Mesendoderm (in vitro differentiated cells): ENCODE results near the gene SIRT6.
"Not testable (repeated sequence)": the region's sequence is repeated elsewhere in the genome, so short reads cannot be mapped to it uniquely, and the experiment has no call there.

Source experiments
- DNase-seq: peaks from one replicate; pipeline ENCODE4 v3.0.0; 2013
- H2AK5ac ChIP-seq: 2 replicates; pipeline ENCODE4 v1.6.1; 2013; ENCODE audit warnings: low read length, inconsistent platforms
- H2BK120ac ChIP-seq: 2 replicates; pipeline ENCODE4 v1.6.1; 2013; ENCODE audit warnings: low read depth, mild to moderate bottlenecking, low read length, moderate library complexity, mixed read lengths
- H2BK15ac ChIP-seq: replicated peaks from 2 replicates; pipeline ENCODE4 v1.6.1; 2013; ENCODE audit warnings: low read depth, mild to moderate bottlenecking, moderate library complexity
- H2BK5ac ChIP-seq: 2 replicates; pipeline ENCODE4 v1.6.1; 2013; ENCODE audit warnings: low read length, inconsistent platforms
- H3K18ac ChIP-seq: 2 replicates; pipeline ENCODE4 v1.6.1; 2013; ENCODE audit warnings: mild to moderate bottlenecking, low read length, mixed read lengths
- H3K23ac ChIP-seq: one replicate; pipeline ENCODE4 v1.6.1; 2013; ENCODE audit warnings: low read length
- H3K27ac ChIP-seq: 2 replicates; pipeline ENCODE4 v1.5.1; 2013; ENCODE audit warnings: low read depth, mild to moderate bottlenecking, inconsistent platforms, low read length, moderate library complexity
- H3K27me3 ChIP-seq: 2 replicates; pipeline ENCODE4 v1.6.1; 2013; ENCODE audit warnings: low read length, control low read depth, mild to moderate bottlenecking, inconsistent platforms; ENCODE audit not compliant: insufficient read depth, poor library complexity
- H3K36me3 ChIP-seq: 2 replicates; pipeline ENCODE4 v1.6.1; 2013; ENCODE audit warnings: low read length, inconsistent platforms; ENCODE audit not compliant: control insufficient read depth, insufficient read depth
- H3K4ac ChIP-seq: one replicate; pipeline ENCODE4 v1.6.1; 2013; ENCODE audit warnings: low read depth, mild to moderate bottlenecking, low read length, moderate library complexity
- H3K4me1 ChIP-seq: 2 replicates; pipeline ENCODE4 v1.6.1; 2013; ENCODE audit warnings: low read depth, low read length, inconsistent platforms; ENCODE audit not compliant: control insufficient read depth
- H3K4me2 ChIP-seq: 2 replicates; pipeline ENCODE4 v1.6.1; 2013; ENCODE audit warnings: low read length
- H3K4me3 ChIP-seq: 2 replicates; pipeline ENCODE4 v1.5.1; 2013; ENCODE audit warnings: mild to moderate bottlenecking, low read length
- H3K56ac ChIP-seq: one replicate; pipeline ENCODE4 v1.6.1; 2013; ENCODE audit warnings: low read length
- H3K79me1 ChIP-seq: 2 replicates; pipeline ENCODE4 v1.6.1; 2013; ENCODE audit warnings: low read length, inconsistent platforms
- H3K79me2 ChIP-seq: 2 replicates; pipeline ENCODE4 v1.6.1; 2013; ENCODE audit warnings: mild to moderate bottlenecking, low read length; ENCODE audit not compliant: control insufficient read depth, insufficient read depth
- H3K9ac ChIP-seq: 2 replicates; pipeline ENCODE4 v1.6.1; 2013; ENCODE audit warnings: low read length, inconsistent platforms
- H4K5ac ChIP-seq: one replicate; pipeline ENCODE4 v1.6.1; 2013; ENCODE audit warnings: low read length
- H4K8ac ChIP-seq: one replicate; pipeline ENCODE4 v1.6.1; 2013; ENCODE audit warnings: low read depth, mild to moderate bottlenecking, control low read depth, low read length, moderate library complexity
- WGBS: extraction: QIAGEN DNeasy Blood & Tissue Kit; methylation state at CpG from one replicate; pipeline ENCODE4 v1.1.7; 2013; ENCODE audit warnings: low lambda C conversion rate, missing lambda C conversion rate; ENCODE audit not compliant: insufficient coverage; ENCODE audit errors: extremely low coverage; 5-methylcytosine and 5-hydroxymethylcytosine counted together

Gene SIRT6

GRCh38 chr19:4142916-4143315, 39.4 kb downstream of the SIRT6 start:
- not testable (repeated sequence) for H3K27me3 ChIP-seq, H3K27ac ChIP-seq, H4K5ac ChIP-seq, H3K4ac ChIP-seq, H3K23ac ChIP-seq, H3K79me2 ChIP-seq, H3K56ac ChIP-seq, H3K4me2 ChIP-seq, H2BK120ac ChIP-seq, H3K4me3 ChIP-seq, H3K18ac ChIP-seq, H3K4me1 ChIP-seq, DNase-seq, H2BK5ac ChIP-seq, H3K79me1 ChIP-seq, H3K36me3 ChIP-seq, H2AK5ac ChIP-seq, H4K8ac ChIP-seq, H2BK15ac ChIP-seq, H3K9ac ChIP-seq
- no CpG with 5 or more reads among the region's 1 CpG for WGBS

GRCh38 chr19:4140237-4140711, 42.1 kb downstream of the SIRT6 start:
- Histone ChIP-seq H3K79me1 (no peaks in the 10 kb centered on the region), H3K4me3 (no peak overlapping the region), H3K9ac (no peak overlapping the region), H2BK120ac (no peak overlapping the region), H3K36me3 (no peaks in the 10 kb centered on the region), H3K27me3 (no peaks in the 10 kb centered on the region), H3K23ac (no peak overlapping the region), H3K79me2 (no peaks in the 10 kb centered on the region), H3K18ac (no peak overlapping the region), H3K56ac (no peak overlapping the region), H3K4me1 (no peaks in the 10 kb centered on the region), H2BK5ac (no peak overlapping the region), H3K4ac (no peak overlapping the region), H4K5ac (no peak overlapping the region), H2BK15ac (no peak overlapping the region), H4K8ac (no peak overlapping the region), H3K4me2 (no peak overlapping the region), H2AK5ac (no peak overlapping the region), H3K27ac (no peak overlapping the region)
- DNase-seq, result peak; percentile 84
- no CpG with 5 or more reads among the region's 12 CpGs for WGBS

- no CpG with 5 or more reads among the region's 14 CpGs for WGBS
- no peak overlapping the region for H3K4me3 ChIP-seq
- H3K4me2 ChIP-seq, result no peak overlapping the region
- no peak overlapping the region for H3K56ac ChIP-seq
- H3K4me1 ChIP-seq, result no peaks in the 10 kb centered on the region
- no peak overlapping the region for H3K23ac ChIP-seq
- H4K5ac ChIP-seq, result no peak overlapping the region
- H3K18ac ChIP-seq, result no peak overlapping the region
- H2BK5ac ChIP-seq, result no peak overlapping the region
- no peaks in the 10 kb centered on the region for H3K36me3 ChIP-seq
- no peaks in the 10 kb centered on the region for H3K27me3 ChIP-seq
- H3K79me1 ChIP-seq, result no peaks in the 10 kb centered on the region
- H3K9ac ChIP-seq, result no peak overlapping the region
- H2BK120ac ChIP-seq, result no peak overlapping the region
- no peak overlapping the region for H2AK5ac ChIP-seq
- no peak overlapping the region for H3K4ac ChIP-seq
- H3K27ac ChIP-seq, result no peak overlapping the region
- H2BK15ac ChIP-seq, result no peak overlapping the region
- DNase-seq, result peak; percentile 79
- no peaks in the 10 kb centered on the region for H3K79me2 ChIP-seq
- H4K8ac ChIP-seq, result no peak overlapping the region
These were observed 42.6 kb downstream of the SIRT6 start for GRCh38 chr19:4139614-4140236.

GRCh38 chr19:4138445-4138844, 43.9 kb downstream of the SIRT6 start:
- Histone ChIP-seq H3K4me1 (no peaks in the 10 kb centered on the region), H3K4me3 (no peak overlapping the region), H3K56ac (no peak overlapping the region), H2BK5ac (no peak overlapping the region), H2BK15ac (no peak overlapping the region), H3K79me1 (no peaks in the 10 kb centered on the region), H3K4ac (no peak overlapping the region), H3K23ac (no peak overlapping the region), H4K5ac (no peak overlapping the region), H4K8ac (no peak overlapping the region), H2AK5ac (no peak overlapping the region), H3K27me3 (no peaks in the 10 kb centered on the region), H3K18ac (no peak overlapping the region), H3K4me2 (no peak overlapping the region), H3K36me3 (no peaks in the 10 kb centered on the region), H2BK120ac (no peak overlapping the region), H3K9ac (no peak overlapping the region), H3K27ac (no peak overlapping the region), H3K79me2 (no peaks in the 10 kb centered on the region)
- no CpG with 5 or more reads among the region's 5 CpGs for WGBS
- DNase-seq, result no peak

- Histone ChIP-seq H3K9ac (no peak overlapping the region), H3K56ac (no peak overlapping the region), H3K4ac (no peak overlapping the region), H3K36me3 (no peaks in the 10 kb centered on the region), H3K27me3 (no peaks in the 10 kb centered on the region), H3K18ac (no peak overlapping the region), H3K4me2 (no peak overlapping the region), H2BK15ac (no peak overlapping the region), H3K79me2 (no peaks in the 10 kb centered on the region), H3K27ac (no peak overlapping the region), H3K23ac (no peak overlapping the region), H3K4me1 (no peaks in the 10 kb centered on the region), H2AK5ac (no peak overlapping the region), H4K8ac (no peak overlapping the region), H4K5ac (no peak overlapping the region), H3K79me1 (no peaks in the 10 kb centered on the region), H2BK120ac (no peak overlapping the region), H2BK5ac (no peak overlapping the region), H3K4me3 (no peak overlapping the region)
- no peak for DNase-seq
- WGBS, result no CpG with 5 or more reads among the region's 8 CpGs
These were observed 45.7 kb downstream of the SIRT6 start for GRCh38 chr19:4136680-4137088.

- not testable (repeated sequence) for H3K9ac ChIP-seq
These were observed 47.0 kb downstream of the SIRT6 start for GRCh38 chr19:4135386-4135785.

More at GRCh38 chr19:4135386-4135785, 47.0 kb downstream of the SIRT6 start:
- H3K79me2 ChIP-seq, H3K4me2 ChIP-seq, H2BK5ac ChIP-seq, H3K18ac ChIP-seq, H3K4ac ChIP-seq, H3K56ac ChIP-seq, H3K36me3 ChIP-seq, H3K4me1 ChIP-seq, H4K5ac ChIP-seq, H2BK15ac ChIP-seq, H2AK5ac ChIP-seq, H4K8ac ChIP-seq, H3K4me3 ChIP-seq, H3K79me1 ChIP-seq, DNase-seq, H3K27me3 ChIP-seq, H2BK120ac ChIP-seq, H3K23ac ChIP-seq, H3K27ac ChIP-seq: not testable (repeated sequence)
- WGBS, result no CpG with 5 or more reads among the region's 9 CpGs
